HepG2 (cell line): ENCODE measurements around the gene VIT. TPM values are rescaled to one million over a fixed set of nuclear protein-coding genes. Genes with fewer than 3 reads are reported as not detected.
A peak's percentile ranks its signal among the peaks of the same experiment; 100 is the strongest.

Experiments used
- ATAC-seq: fragments of 200-7000 bp; cut with Tn5 transposase; 3 replicates; pipeline ENCODE4 v1.9.1; 2020; ENCODE audit warnings: mild to moderate bottlenecking, moderate library complexity
- BruUV-seq: library from RNA; stranded (reverse); fragments of 400-500 nt; replicated peaks from 2 replicates; lab custom pipeline; 2021; lab: Mats Ljungman, UMichigan
- CTCF ChIA-PET: fragments of 300-600 bp; formaldehyde crosslinking; extraction: SDS; loops from one replicate; lab custom pipeline; 2021; ENCODE audit warnings: low total read pairs, inconsistent platforms, low intra/inter-chr PET ratio; lab: Yijun Ruan, JAX
- POLR2A ChIA-PET: fragments of 350-600 bp; sonication (Branson Sonifier 250); formaldehyde crosslinking; loops from one replicate; lab custom pipeline; 2020; ENCODE audit warnings: antibody characterized with exemption, inconsistent platforms; lab: Yijun Ruan, JAX
- DNase-seq: peaks from one replicate; pipeline ENCODE4 v3.0.0-alpha.2; 2015; ENCODE audit warnings: low spot score
- FAIRE-seq: peaks from 3 replicates; lab custom pipeline; 2011; peaks lifted over from hg19 to GRCh38; lab: Jason Lieb, UNC
- H2AFZ ChIP-seq: one replicate; pipeline ENCODE4 v1.6.1; 2011; ENCODE audit warnings: low read length, inconsistent platforms
- H3K27ac ChIP-seq: fragments of 300-600 bp; 3 replicates; pipeline ENCODE4 v1.8.0; 2011; ENCODE audit warnings: mixed run types, mild to moderate bottlenecking, mixed read lengths, low read length, inconsistent platforms; ENCODE audit not compliant: insufficient read depth; ENCODE audit errors: extremely low read length
- H3K27me3 ChIP-seq, 2 experiments: fragments of 200-600 bp in 1 of 2; 2 replicates in 1 of 2; 3 replicates in 1 of 2; pipeline versions ENCODE4 v1.6.0 to v1.8.0; 2011; ENCODE audit warnings: low read length in 2 of 2, mild to moderate bottlenecking in 2 of 2, moderate library complexity in 2 of 2, inconsistent platforms in 1 of 2; ENCODE audit not compliant: insufficient read depth in 2 of 2, control insufficient read depth in 1 of 2
- H3K36me3 ChIP-seq, 2 experiments: fragments of 200-600 bp in 1 of 2; replicated peaks in 1 of 2; 2 replicates in 1 of 2; 3 replicates in 1 of 2; pipeline versions ENCODE4 v1.5.1 to v1.8.0; 2011; ENCODE audit warnings: low read length in 2 of 2, inconsistent platforms in 1 of 2; ENCODE audit not compliant: insufficient read depth in 2 of 2, control insufficient read depth in 1 of 2
- H3K4me1 ChIP-seq: 2 replicates; pipeline ENCODE4 v1.5.1; 2012; ENCODE audit warnings: low read length, inconsistent platforms; ENCODE audit not compliant: insufficient read depth
- H3K4me2 ChIP-seq: 2 replicates; pipeline ENCODE4 v1.6.0; 2011; ENCODE audit warnings: low read depth, low read length, inconsistent platforms
- H3K4me3 ChIP-seq, 3 experiments: fragments of 200-600 bp in 1 of 3; sonication (generic), shearing (Covaris generic) in 1 of 3; replicated peaks in 1 of 3; 2 replicates each; pipeline ENCODE4 v1.5.1; 2011 to 2016; ENCODE audit warnings: low read length in 3 of 3, inconsistent platforms in 2 of 3, low read depth in 2 of 3, mild to moderate bottlenecking in 2 of 3, control low read depth in 1 of 3, mixed read lengths in 1 of 3; ENCODE audit not compliant: insufficient read depth in 1 of 3
- H3K79me2 ChIP-seq: one replicate; pipeline ENCODE4 v1.6.1; 2011; ENCODE audit warnings: low read length, inconsistent platforms; ENCODE audit not compliant: insufficient read depth
- H3K9ac ChIP-seq: 2 replicates; pipeline ENCODE4 v1.6.0; 2011; ENCODE audit warnings: mild to moderate bottlenecking, low read depth, low read length, inconsistent platforms; ENCODE audit not compliant: insufficient read depth
- H3K9me3 ChIP-seq: 2 replicates; pipeline ENCODE4 v1.5.1; 2012; ENCODE audit warnings: mild to moderate bottlenecking, low read length
- H4K20me1 ChIP-seq: 2 replicates; pipeline ENCODE4 v1.6.0; 2011; ENCODE audit warnings: inconsistent platforms, mild to moderate bottlenecking, low read length, moderate library complexity; ENCODE audit not compliant: insufficient read depth
- CEBPB ChIP-seq: IDR thresholded peaks from 2 replicates; pipeline ENCODE4 v1.6.1; 2011; ENCODE audit warnings: low read depth, low read length, improper control_type of control experiment, borderline replicate concordance
- CEBPG ChIP-seq: IDR thresholded peaks from 2 replicates; pipeline ENCODE4 v1.6.1; 2016
- EP300 ChIP-seq, 3 experiments: sonication (generic) in 1 of 3; formaldehyde crosslinking in 1 of 3; IDR thresholded peaks; 2 replicates each; pipeline versions ENCODE4 v1.5.1 to v1.6.1; 2011 to 2020; ENCODE audit warnings: low read depth in 2 of 3, low read length in 2 of 3, borderline replicate concordance in 1 of 3, improper control_type of control experiment in 1 of 3, mild to moderate bottlenecking in 1 of 3, missing genetic modification reagents in 1 of 3, moderate library complexity in 1 of 3
- ETV5 ChIP-seq: IDR thresholded peaks from 2 replicates; pipeline ENCODE4 v1.6.1; 2018; ENCODE audit warnings: missing biosample characterization, missing genetic modification reagents, inconsistent platforms, borderline replicate concordance
- FOXA3 ChIP-seq: IDR thresholded peaks from 2 replicates; pipeline ENCODE4 v1.6.1; 2016; ENCODE audit warnings: missing genetic modification reagents, missing compliant biosample characterization
- GABPA ChIP-seq, 2 experiments: IDR thresholded peaks; 2 replicates each; pipeline ENCODE4 v1.6.1; 2011 to 2016; ENCODE audit warnings: low read depth in 2 of 2, low read length in 1 of 2, missing biosample characterization in 1 of 2, missing genetic modification characterization in 1 of 2
- KDM5B ChIP-seq: sonication (generic); formaldehyde crosslinking; IDR thresholded peaks from 2 replicates; pipeline ENCODE4 v1.4.0; 2020; ENCODE audit warnings: missing genetic modification reagents, mild to moderate bottlenecking, borderline replicate concordance
- KDM6A ChIP-seq: IDR thresholded peaks from 2 replicates; pipeline ENCODE4 v1.6.1; 2016; ENCODE audit warnings: low read depth
- MAFG ChIP-seq: sonication (generic); formaldehyde crosslinking; IDR thresholded peaks from 2 replicates; pipeline ENCODE4 v1.5.1; 2020; ENCODE audit warnings: mild to moderate bottlenecking, missing genetic modification reagents
- MED1 ChIP-seq: sonication (generic); formaldehyde crosslinking; IDR thresholded peaks from 2 replicates; pipeline ENCODE4 v1.4.0; 2020; ENCODE audit warnings: missing genetic modification reagents
- MXI1 ChIP-seq: IDR thresholded peaks from 3 replicates; pipeline ENCODE4 v1.6.1; 2012; ENCODE audit warnings: low read depth, low read length, inconsistent platforms, borderline replicate concordance
- NFIC ChIP-seq: IDR thresholded peaks from 2 replicates; pipeline ENCODE4 v1.6.1; 2012; ENCODE audit warnings: mild to moderate bottlenecking, low read length, inconsistent platforms
- RAD51 ChIP-seq: fragments of 450-650 bp; IDR thresholded peaks from 2 replicates; pipeline ENCODE4 v1.6.1; 2016; ENCODE audit warnings: borderline replicate concordance
- RARA ChIP-seq: IDR thresholded peaks from 2 replicates; pipeline ENCODE4 v1.6.1; 2016; ENCODE audit warnings: missing genetic modification reagents, missing compliant biosample characterization
- RCOR2 ChIP-seq: IDR thresholded peaks from 2 replicates; pipeline ENCODE4 v1.6.1; 2016; ENCODE audit warnings: missing biosample characterization, missing genetic modification reagents
- REXO4 ChIP-seq: sonication (generic); formaldehyde crosslinking; IDR thresholded peaks from 2 replicates; pipeline ENCODE4 v1.8.0; 2022; ENCODE audit warnings: missing genetic modification reagents, mild to moderate bottlenecking, borderline replicate concordance
- SOX5 ChIP-seq: IDR thresholded peaks from 2 replicates; pipeline ENCODE4 v1.6.1; 2016; ENCODE audit warnings: borderline replicate concordance
- SSRP1 ChIP-seq: IDR thresholded peaks from 2 replicates; pipeline ENCODE4 v1.6.1; 2016; ENCODE audit warnings: control low read depth
- TEAD2 ChIP-seq: sonication (generic); formaldehyde crosslinking; IDR thresholded peaks from 2 replicates; pipeline ENCODE4 v1.9.0; 2021; ENCODE audit warnings: missing genetic modification reagents
- ZFYVE20 ChIP-seq: sonication (generic); formaldehyde crosslinking; IDR thresholded peaks from 2 replicates; pipeline ENCODE4 v1.8.0; 2023; ENCODE audit warnings: low read depth, mild to moderate bottlenecking, moderate library complexity, missing genetic modification reagents, borderline replicate concordance
- ZNF205 ChIP-seq: IDR thresholded peaks from 2 replicates; pipeline ENCODE4 v1.6.1; 2018; ENCODE audit warnings: missing biosample characterization, missing genetic modification reagents
- ZNF362 ChIP-seq: sonication (generic); formaldehyde crosslinking; IDR thresholded peaks from 2 replicates; pipeline ENCODE4 v1.4.0; 2020; ENCODE audit warnings: missing genetic modification reagents, mild to moderate bottlenecking, borderline replicate concordance
- ZNF766 ChIP-seq: sonication (generic); formaldehyde crosslinking; IDR thresholded peaks from 2 replicates; pipeline ENCODE4 v1.5.0; 2020; ENCODE audit warnings: missing genetic modification reagents, borderline replicate concordance
- WGBS: methylation state at CpG from one replicate; pipeline ENCODE4 v1.1.6; 2017; ENCODE audit warnings: low lambda C conversion rate; 5-methylcytosine and 5-hydroxymethylcytosine counted together
- in situ Hi-C: cut with HindIII; loops from 2 replicates; pipeline ENCODE4 v1.10.0; 2017; ENCODE audit warnings: low pct_unique_long_range_greater_than_20kb; ENCODE audit not compliant: extremely low pct_ligation_motif_present
- intact Hi-C: fragments of 100-400 bp; cut with micrococcal nuclease; formaldehyde crosslinking; loops from one replicate; pipeline ENCODE4 v1.10.0; 2022; ENCODE audit not compliant: unreplicated experiment
- polyA plus RNA-seq, 8 experiments: library from polyadenylated mRNA; depleted of rRNA in 3 of 8; stranded (reverse) in 7 of 8; unstranded in 1 of 8; fragments of >200 nt; fragmentation: Illumina TruSeq in 4 of 8; extraction: Trizol in 4 of 8; gene quantifications; 2 replicates each; pipeline versions ENCODE4 v1.2.1 to v1.2.3, GENCODE V29; 2011 to 2016; ENCODE audit warnings: low read depth in 4 of 8, missing spikeins in 1 of 8, mixed read lengths in 1 of 8; ENCODE audit not compliant: insufficient read depth in 1 of 8
- total RNA-seq, 5 experiments: library from RNA; depleted of rRNA; stranded (reverse); fragments of >200 nt; fragmentation: Illumina TruSeq; extraction: Trizol; gene quantifications; 2 replicates each; pipeline ENCODE4 v1.2.3, GENCODE V29; 2016; ENCODE audit warnings: low read depth in 1 of 5
- TF ChIP-seq, protein P1 (sequence below): sonication (generic); formaldehyde crosslinking; IDR thresholded peaks from 2 replicates; pipeline ENCODE4 v1.8.0; 2022; ENCODE audit warnings: missing genetic modification reagents, mild to moderate bottlenecking, borderline replicate concordance

Gene VIT
- total and polyA plus RNA-seq, 2 of the 13 experiments (the other 11 are each of a cell fraction or from before 2014, with no cell fraction given): not detected

DNA sequence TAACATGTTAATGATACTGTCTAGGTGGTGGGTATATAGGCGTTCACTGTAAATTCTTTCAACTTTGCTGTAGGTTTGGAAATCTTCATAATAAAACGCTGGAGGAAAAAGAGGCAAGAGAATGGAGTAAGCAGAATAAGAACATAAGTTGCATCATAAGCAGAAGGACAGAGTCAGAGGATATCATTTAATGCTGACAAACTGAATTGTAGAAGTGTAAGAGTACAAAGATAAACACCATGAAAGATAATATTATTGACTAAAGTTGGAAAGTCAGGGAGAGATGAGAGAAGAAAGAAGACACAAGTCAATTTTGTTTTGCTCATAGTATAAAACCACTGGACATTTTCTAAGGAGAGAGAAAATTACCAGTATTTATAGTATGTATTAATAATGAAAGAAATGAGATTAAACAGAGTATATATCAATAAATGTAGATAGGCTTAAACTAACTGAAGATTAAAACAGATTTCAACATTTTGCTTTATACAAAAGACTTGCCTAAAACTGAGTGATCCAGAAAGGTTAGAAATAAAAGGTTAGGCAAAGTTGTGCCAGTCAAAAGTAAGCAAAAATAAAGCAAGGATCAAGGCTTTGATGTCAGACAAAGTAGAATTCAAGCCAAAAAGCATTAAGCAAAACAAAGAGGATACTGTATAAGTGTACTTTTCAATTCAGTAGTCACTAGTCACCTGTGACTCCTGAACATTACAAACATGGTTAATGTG, 42.4 kb upstream of the VIT start:
- in situ Hi-C loops (no loop called here), intact Hi-C loops (no loop called here)
- H2AFZ ChIP-seq: no peak overlapping the region
- TF ChIP-seq REXO4: no peak
- TF ChIP-seq CEBPG (CRISPR knock-in tag): peak; percentile 83
- peak; percentile 70; the same call in 1 of the 2 replicates for TF ChIP-seq SOX5
- peak; percentile 4; the same call in 1 of the 2 replicates for TF ChIP-seq MED1
- peak; percentile 59; the same call in 1 of the 2 replicates for TF ChIP-seq NFIC
- no peak for TF ChIP-seq ETV5 (CRISPR knock-in tag)
- 0 out of 2 replicates have a peak, but pooled peaks have one; percentile 14 for TF ChIP-seq RARA (CRISPR knock-in tag)
- 0 out of 2 replicates have a peak, but pooled peaks have one; percentile 4 for TF ChIP-seq FOXA3 (CRISPR knock-in tag)
- no peak for TF ChIP-seq KDM5B (CRISPR knock-in tag)
- TF ChIP-seq ZFYVE20 (CRISPR knock-in tag): no peak
- TF ChIP-seq EP300 (IDR thresholded peaks at IDR 0.05; ENCODE audit: low read depth in 2 of 2, low read length in 2 of 2): peak in 1 of 2 experiments; percentile 38; a peak in 2 of 4 replicates
- no peak for TF ChIP-seq EP300 (CRISPR knock-in tag; IDR thresholded peaks at IDR 0.05; ENCODE audit: borderline replicate concordance)
- TF ChIP-seq RAD51: no peak
- peak; percentile 71; the same call in 1 of the 2 replicates for TF ChIP-seq CEBPB
- TF ChIP-seq SSRP1: 0 out of 2 replicates have a peak, but pooled peaks have one; percentile 41
- no peak for TF ChIP-seq TEAD2 (CRISPR knock-in tag)
- no peak for TF ChIP-seq MXI1
- no peak for TF ChIP-seq GABPA (IDR thresholded peaks at IDR 0.05; ENCODE audit: low read depth, low read length)
- no peak for TF ChIP-seq GABPA (CRISPR knock-in tag; IDR thresholded peaks at IDR 0.05; ENCODE audit: low read depth)
- no peak for TF ChIP-seq ZNF766 (CRISPR knock-in tag)
- peak; percentile 9; the same call in 1 of the 2 replicates for TF ChIP-seq RCOR2 (CRISPR knock-in tag)
- TF ChIP-seq, protein P1, sequence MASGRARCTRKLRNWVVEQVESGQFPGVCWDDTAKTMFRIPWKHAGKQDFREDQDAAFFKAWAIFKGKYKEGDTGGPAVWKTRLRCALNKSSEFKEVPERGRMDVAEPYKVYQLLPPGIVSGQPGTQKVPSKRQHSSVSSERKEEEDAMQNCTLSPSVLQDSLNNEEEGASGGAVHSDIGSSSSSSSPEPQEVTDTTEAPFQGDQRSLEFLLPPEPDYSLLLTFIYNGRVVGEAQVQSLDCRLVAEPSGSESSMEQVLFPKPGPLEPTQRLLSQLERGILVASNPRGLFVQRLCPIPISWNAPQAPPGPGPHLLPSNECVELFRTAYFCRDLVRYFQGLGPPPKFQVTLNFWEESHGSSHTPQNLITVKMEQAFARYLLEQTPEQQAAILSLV: no peak
- no peak for TF ChIP-seq MAFG (CRISPR knock-in tag)
- 0 out of 2 replicates have a peak, but pooled peaks have one; percentile 4 for TF ChIP-seq KDM6A
- no peak for TF ChIP-seq ZNF205
- TF ChIP-seq ZNF362: no peak

More for the DNA sequence above, 42.4 kb upstream of the VIT start:
- Histone ChIP-seq H3K4me3 (peak overlapping the region in 1 of 3 experiments; percentile 2; a peak in 1 of 6 replicates), H3K27me3 (no peaks in the 10 kb centered on the region), H3K4me1 (peaks cover 76% of the 10 kb centered on the region), H3K36me3 (no peaks in the 10 kb centered on the region), H3K79me2 (no peaks in the 10 kb centered on the region), H3K4me2 (peak overlapping the region; percentile 59), H3K27ac (peak overlapping the region; percentile 64), H3K9ac (peak overlapping the region; percentile 21), H3K9me3 (no peaks in the 10 kb centered on the region), H4K20me1 (no peaks in the 10 kb centered on the region)
- BruUV-seq: no TSS peak
- ATAC-seq: no peak
- DNase-seq: peak; percentile 70
- POLR2A ChIA-PET: no interaction called here
- whole genome bisulfite sequencing: 17% methylated on average over 2 of the region's 2 CpGs
- CTCF ChIA-PET: no interaction called here
- no peak for FAIRE-seq
